SK-N-MC (cell line): ENCODE results near the gene SNX3.

ENCODE experiments used
- EZH2 ChIP-seq: fragments of 200-600 bp; sonication (generic); IDR thresholded peaks from one replicate; pipeline ENCODE4 v1.6.1; 2017; ENCODE audit warnings: antibody characterized with exemption
- FOXP2 ChIP-seq: optimal IDR thresholded peaks from 2 replicates; pipeline ENCODE3; 2011; ENCODE audit warnings: mild to moderate bottlenecking, moderate library complexity; ENCODE audit not compliant: insufficient read depth; ENCODE audit errors: extremely low read length, control extremely low read depth
- POLR2AphosphoS5 ChIP-seq: IDR thresholded peaks from 2 replicates; pipeline ENCODE4 v1.6.1; 2012; ENCODE audit warnings: mild to moderate bottlenecking, low read depth, low read length, borderline replicate concordance

GRCh38 chr6:108235127-108235526, 25.7 kb downstream of the SNX3 start:
- no peak for TF ChIP-seq EZH2
- TF ChIP-seq POLR2AphosphoS5 = no peak
- no peak for TF ChIP-seq FOXP2
